Measurements from ENCODE around the gene SYT12.

DNA sequence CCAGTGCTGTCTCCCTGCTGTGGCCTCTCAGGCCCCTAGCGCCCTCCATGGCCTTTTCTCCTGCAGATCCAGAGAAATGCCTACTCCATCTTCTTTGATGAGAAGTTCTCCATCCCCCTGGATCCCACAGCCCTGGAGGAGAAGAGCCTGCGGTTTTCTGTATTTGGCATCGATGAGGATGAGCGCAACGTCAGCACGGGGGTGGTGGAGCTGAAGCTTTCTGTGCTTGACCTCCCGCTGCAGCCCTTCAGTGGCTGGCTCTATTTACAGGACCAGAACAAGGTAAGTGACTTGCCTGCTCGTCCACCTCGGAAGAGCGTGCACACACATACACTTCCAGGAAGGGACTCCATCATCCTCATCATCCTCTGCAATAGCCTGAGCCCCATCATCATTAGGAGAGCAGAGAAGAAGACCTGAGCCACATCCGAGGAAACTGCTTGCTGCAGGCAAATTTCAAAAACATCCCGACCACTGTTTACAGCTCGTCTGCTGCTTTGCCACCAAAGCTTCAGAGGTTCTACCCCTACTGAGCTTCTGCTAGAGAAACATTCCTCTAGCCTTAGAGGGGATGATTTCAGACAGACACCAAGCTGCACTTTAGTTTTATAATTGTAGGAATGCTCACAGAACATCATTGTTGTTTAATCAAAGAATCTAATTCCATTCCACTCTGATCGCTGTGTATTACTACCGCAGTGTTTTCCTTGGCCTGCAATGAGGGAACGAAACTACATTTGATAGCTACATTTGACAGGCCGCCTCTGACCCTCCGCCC lies 20.8 kb downstream of the SYT12 start:
- TF ChIP-seq CTCF (IDR thresholded peaks at IDR 0.05) (no peak), EZH2 (IDR thresholded peaks at IDR 0.05) (no peak), EZH2phosphoT487 (IDR thresholded peaks at IDR 0.05) (no peak)

All from neural progenitor cell (in vitro differentiated cells).